ENCODE data around the gene ZNF554. TPM values are rescaled to one million over a fixed set of nuclear protein-coding genes. Genes with fewer than 3 reads are reported as not detected.

The ZNF554 gene
- total RNA-seq, 3 donors from 2014 or later (not counting 1 experiment from before 2014, with no cell fraction given) = 3.4 to 5.6 (median 3.7) TPM

DNA sequence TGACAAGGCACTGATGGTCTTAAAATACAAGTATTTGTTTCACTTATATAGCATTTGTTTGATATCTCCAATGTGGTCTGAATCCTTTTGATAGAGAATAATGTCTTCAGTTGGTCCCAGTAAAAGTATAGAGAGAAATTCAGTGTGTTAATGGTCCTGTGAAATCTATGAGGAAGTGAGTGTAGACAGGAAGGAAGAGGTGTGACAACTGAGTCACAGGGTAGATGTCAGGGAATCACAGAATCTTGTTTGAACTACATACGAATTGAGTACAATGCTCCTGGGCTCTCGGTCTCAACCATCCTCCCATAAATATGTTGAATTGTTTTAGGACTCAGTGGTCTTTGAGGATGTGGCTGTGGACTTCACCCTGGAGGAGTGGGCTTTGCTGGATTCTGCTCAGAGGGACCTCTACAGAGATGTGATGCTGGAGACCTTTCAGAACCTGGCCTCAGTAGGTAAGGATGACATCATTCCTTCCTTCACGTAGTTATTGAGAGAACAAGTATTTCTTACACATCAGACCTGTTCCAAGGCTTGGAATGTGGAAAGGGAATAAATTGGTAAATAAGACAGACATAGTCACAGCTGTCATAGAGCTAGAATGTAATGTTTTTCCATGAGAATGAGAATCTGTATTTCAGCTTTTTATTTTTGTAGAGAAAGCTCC, 30.7 kb downstream of the ZNF554 start:
- Mint-ChIP-seq H3K36me3 (peaks cover 41% of the 10 kb centered on the region), H3K9me3 (peaks cover 4 to 11% of the 10 kb centered on the region in 2 donors), H3K4me3 (peak overlapping the region; percentile 5), H3K27me3 (ENCODE audit: low read depth in 2 of 2) (no peaks in the 10 kb centered on the region), H3K27ac (no peak overlapping the region), H3K4me1 (peaks cover 8% of the 10 kb centered on the region in 2 donors)
- Histone ChIP-seq H3K36me3 (ENCODE audit: control insufficient read depth, insufficient read depth, low read length) (peaks cover 29% of the 10 kb centered on the region), H3K9me3 (ENCODE audit: control insufficient read depth, insufficient read depth, low read length) (peaks cover 25% of the 10 kb centered on the region), H3K27ac (ENCODE audit: low read length) (no peak overlapping the region), H3K4me3 (ENCODE audit: low read length) (no peak overlapping the region), H3K27me3 (ENCODE audit: control insufficient read depth, insufficient read depth, low read length) (no peaks in the 10 kb centered on the region), H3K4me1 (ENCODE audit: control insufficient read depth, insufficient read depth, low read length) (no peaks in the 10 kb centered on the region)
- intact Hi-C loops (cut with micrococcal nuclease) = no loop called here
- DNase-seq = no peak
- TF ChIP-seq, protein P1, sequence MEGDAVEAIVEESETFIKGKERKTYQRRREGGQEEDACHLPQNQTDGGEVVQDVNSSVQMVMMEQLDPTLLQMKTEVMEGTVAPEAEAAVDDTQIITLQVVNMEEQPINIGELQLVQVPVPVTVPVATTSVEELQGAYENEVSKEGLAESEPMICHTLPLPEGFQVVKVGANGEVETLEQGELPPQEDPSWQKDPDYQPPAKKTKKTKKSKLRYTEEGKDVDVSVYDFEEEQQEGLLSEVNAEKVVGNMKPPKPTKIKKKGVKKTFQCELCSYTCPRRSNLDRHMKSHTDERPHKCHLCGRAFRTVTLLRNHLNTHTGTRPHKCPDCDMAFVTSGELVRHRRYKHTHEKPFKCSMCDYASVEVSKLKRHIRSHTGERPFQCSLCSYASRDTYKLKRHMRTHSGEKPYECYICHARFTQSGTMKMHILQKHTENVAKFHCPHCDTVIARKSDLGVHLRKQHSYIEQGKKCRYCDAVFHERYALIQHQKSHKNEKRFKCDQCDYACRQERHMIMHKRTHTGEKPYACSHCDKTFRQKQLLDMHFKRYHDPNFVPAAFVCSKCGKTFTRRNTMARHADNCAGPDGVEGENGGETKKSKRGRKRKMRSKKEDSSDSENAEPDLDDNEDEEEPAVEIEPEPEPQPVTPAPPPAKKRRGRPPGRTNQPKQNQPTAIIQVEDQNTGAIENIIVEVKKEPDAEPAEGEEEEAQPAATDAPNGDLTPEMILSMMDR (IDR thresholded peaks at IDR 0.05) = no peak
- no peak for ATAC-seq
- 38% methylated on average over 1 of the region's 3 CpGs for WGBS (ENCODE audit: insufficient coverage)

DNA sequence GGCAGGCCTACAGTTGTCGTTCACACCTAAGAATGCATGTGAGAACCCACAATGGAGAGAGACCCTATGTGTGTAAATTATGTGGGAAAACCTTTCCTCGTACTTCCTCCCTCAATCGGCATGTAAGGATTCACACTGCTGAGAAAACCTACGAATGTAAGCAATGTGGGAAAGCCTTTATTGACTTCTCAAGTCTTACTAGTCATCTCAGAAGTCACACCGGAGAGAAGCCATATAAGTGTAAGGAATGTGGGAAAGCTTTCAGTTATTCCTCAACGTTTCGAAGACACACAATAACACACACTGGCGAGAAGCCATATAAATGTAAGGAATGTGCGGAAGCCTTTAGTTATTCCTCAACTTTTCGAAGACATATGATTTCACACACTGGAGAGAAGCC, 32.9 kb downstream of the ZNF554 start:
- H3K4me3 Mint-ChIP-seq = no peak overlapping the region
- peaks cover 29% of the 10 kb centered on the region for H3K36me3 ChIP-seq (ENCODE audit: control insufficient read depth, insufficient read depth, low read length)
- peaks cover 41% of the 10 kb centered on the region for H3K36me3 Mint-ChIP-seq

DNA sequence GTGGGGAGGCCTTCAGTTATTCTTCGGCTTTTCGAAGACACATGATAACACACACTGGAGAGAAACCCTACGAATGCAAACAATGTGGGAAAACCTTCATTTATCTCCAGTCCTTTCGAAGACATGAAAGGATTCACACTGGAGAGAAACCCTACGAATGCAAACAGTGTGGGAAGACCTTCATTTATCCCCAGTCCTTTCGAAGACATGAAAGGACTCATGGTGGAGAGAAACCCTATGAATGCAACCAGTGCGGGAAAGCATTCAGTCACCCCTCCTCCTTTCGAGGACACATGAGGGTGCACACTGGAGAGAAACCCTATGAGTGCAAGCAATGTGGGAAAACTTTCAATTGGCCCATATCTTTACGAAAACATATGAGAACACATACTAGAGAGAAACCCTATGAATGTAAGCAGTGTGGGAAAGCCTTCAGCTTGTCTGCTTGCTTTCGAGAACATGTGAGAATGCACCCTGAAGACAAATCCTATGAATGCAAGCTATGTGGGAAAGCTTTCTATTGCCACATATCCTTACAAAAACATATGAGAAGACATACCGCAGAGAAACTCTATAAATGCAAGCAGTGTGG, 33.4 kb downstream of the ZNF554 start:
- 96% methylated on average over 10 of the region's 11 CpGs for WGBS (ENCODE audit: insufficient coverage)
- Mint-ChIP-seq H3K27ac (no peak overlapping the region), H3K4me3 (no peak overlapping the region), H3K36me3 (peaks cover 41% of the 10 kb centered on the region), H3K27me3 (ENCODE audit: low read depth in 2 of 2) (no peaks in the 10 kb centered on the region), H3K4me1 (peaks cover 8 to 11% of the 10 kb centered on the region in 2 donors), H3K9me3 (peaks cover 4 to 14% of the 10 kb centered on the region in 2 donors)
- intact Hi-C loops (cut with micrococcal nuclease) = no loop called here
- no peak overlapping the region for H3K27ac ChIP-seq (ENCODE audit: low read length)
- no peaks in the 10 kb centered on the region for H3K4me1 ChIP-seq (ENCODE audit: control insufficient read depth, insufficient read depth, low read length)
- H3K9me3 ChIP-seq (ENCODE audit: control insufficient read depth, insufficient read depth, low read length) = peaks cover 27% of the 10 kb centered on the region
- no peak for ATAC-seq
- TF ChIP-seq, protein P1 (IDR thresholded peaks at IDR 0.05) = no peak
- no peak overlapping the region for H3K4me3 ChIP-seq (ENCODE audit: low read length)
- H3K36me3 ChIP-seq (ENCODE audit: control insufficient read depth, insufficient read depth, low read length) = peaks cover 29% of the 10 kb centered on the region
- H3K27me3 ChIP-seq (ENCODE audit: control insufficient read depth, insufficient read depth, low read length) = no peaks in the 10 kb centered on the region
- DNase-seq = no peak

More for the DNA sequence above, 32.9 kb downstream of the ZNF554 start:
- H3K4me1 Mint-ChIP-seq = peaks cover 8 to 11% of the 10 kb centered on the region in 2 donors
- H3K27ac ChIP-seq (ENCODE audit: low read length) = no peak overlapping the region
- H3K27me3 ChIP-seq (ENCODE audit: control insufficient read depth, insufficient read depth, low read length) = no peaks in the 10 kb centered on the region
- WGBS (ENCODE audit: insufficient coverage) = 96% methylated on average over 7 of the region's 10 CpGs
- ATAC-seq (no peak), DNase-seq (no peak)
- H3K4me1 ChIP-seq (ENCODE audit: control insufficient read depth, insufficient read depth, low read length) = no peaks in the 10 kb centered on the region
- H3K27me3 Mint-ChIP-seq (ENCODE audit: low read depth in 2 of 2) = no peaks in the 10 kb centered on the region
- TF ChIP-seq, protein P1 (IDR thresholded peaks at IDR 0.05) = no peak
- H3K27ac Mint-ChIP-seq = no peak overlapping the region
- peaks cover 4 to 14% of the 10 kb centered on the region in 2 donors for H3K9me3 Mint-ChIP-seq
- H3K9me3 ChIP-seq (ENCODE audit: control insufficient read depth, insufficient read depth, low read length) = peaks cover 27% of the 10 kb centered on the region
- no peak overlapping the region for H3K4me3 ChIP-seq (ENCODE audit: low read length)
- intact Hi-C loops (cut with micrococcal nuclease) = no loop called here
